Glomerular endothelial cell (primary cell): ENCODE measurements around the gene NAA20. TPM values are rescaled to one million over a fixed set of nuclear protein-coding genes. Genes with fewer than 3 reads are reported as not detected.

Source experiments
- DNase-seq: peaks from one replicate; pipeline ENCODE4 v3.0.0-alpha.2; 2011; ENCODE audit warnings: low read depth, low spot score; ENCODE audit errors: extremely low read depth
- total RNA-seq: library from RNA; depleted of rRNA; stranded (reverse); fragments of >200 nt; gene quantifications from 2 replicates; pipeline ENCODE4 v1.2.3, GENCODE V29; 2015

Gene NAA20
- total RNA-seq, 1 donor from 2014 or later, result 38.4 TPM

- DNase-seq, result no peak
These were observed 2.5 kb upstream of the NAA20 start for GRCh38 chr20:20014659-20015058.

- no peak for DNase-seq
These were observed 653 bp downstream of the NAA20 start for GRCh38 chr20:20017844-20018185.

- DNase-seq, result no peak
These were observed 1.2 kb downstream of the NAA20 start for GRCh38 chr20:20018366-20018765.

GRCh38 chr20:20019123-20019522 is 2.0 kb downstream of the NAA20 start:
- no peak for DNase-seq

GRCh38 chr20:20020908-20021307 is 3.7 kb downstream of the NAA20 start:
- DNase-seq, result no peak

- no peak for DNase-seq
These were observed 4.7 kb downstream of the NAA20 start for GRCh38 chr20:20021835-20022234.

GRCh38 chr20:20022498-20022897 is 5.3 kb downstream of the NAA20 start:
- no peak for DNase-seq

GRCh38 chr20:20023395-20023794 is 6.2 kb downstream of the NAA20 start:
- no peak for DNase-seq

- DNase-seq, result no peak
These were observed 7.8 kb downstream of the NAA20 start for GRCh38 chr20:20024942-20025341.

- no peak for DNase-seq
These were observed 10.1 kb downstream of the NAA20 start for GRCh38 chr20:20027284-20027683.

- no peak for DNase-seq
These were observed 14.6 kb downstream of the NAA20 start for GRCh38 chr20:20031790-20032189.

GRCh38 chr20:20034486-20034885 is 17.3 kb downstream of the NAA20 start:
- no peak for DNase-seq

GRCh38 chr20:20036756-20037155 is 19.6 kb downstream of the NAA20 start:
- DNase-seq, result no peak

- peak; percentile 63 for DNase-seq
These were observed 20.8 kb downstream of the NAA20 start for GRCh38 chr20:20037960-20038359.

GRCh38 chr20:20038586-20038985 is 21.4 kb downstream of the NAA20 start:
- DNase-seq, result no peak

- DNase-seq, result no peak
These were observed 22.7 kb downstream of the NAA20 start for GRCh38 chr20:20039752-20040387.

GRCh38 chr20:20051767-20052073 is 34.6 kb downstream of the NAA20 start:
- DNase-seq, result no peak

GRCh38 chr20:20052074-20052970 is 35.2 kb downstream of the NAA20 start, which contains the start of the genes CFAP61 and CRNKL1:
Gene CFAP61, plus strand, starts transcription at chr20:20052532. Its CDS starts 4,122 bp downstream, at chr20:20056654.
Gene CRNKL1, minus strand, starts transcription at chr20:20052466. Its CDS starts 124 bp downstream, at chr20:20052342.
- peak; percentile 85 for DNase-seq

- no peak for DNase-seq
These were observed 43.3 kb downstream of the NAA20 start for GRCh38 chr20:20060234-20060998.

- DNase-seq, result no peak
These were observed 47.0 kb downstream of the NAA20 start for GRCh38 chr20:20063941-20064702.

- no peak for DNase-seq
These were observed 48.2 kb downstream of the NAA20 start for GRCh38 chr20:20065361-20065760.
